CD14-positive monocyte (primary cell): ENCODE measurements around the gene ARHGEF25. TPM values are rescaled to one million over a fixed set of nuclear protein-coding genes. Genes with fewer than 3 reads are reported as not detected.

Source experiments
- DNase-seq, 3 donors: peaks; one replicate each; pipeline ENCODE4 v3.0.0-alpha.2; 2011 to 2022
- H2AFZ ChIP-seq: 2 replicates; pipeline ENCODE4 v1.6.0; 2012; ENCODE audit warnings: mild to moderate bottlenecking, low read depth, low read length, inconsistent platforms; ENCODE audit not compliant: insufficient read depth, poor library complexity, severe bottlenecking
- H3K27ac ChIP-seq, 2 donors: 1 replicate in 1 of 2; 2 replicates in 1 of 2; pipeline ENCODE4 v1.5.1; 2012 to 2013; ENCODE audit warnings: low read length in 2 of 2, control low read depth in 1 of 2, inconsistent platforms in 1 of 2, low read depth in 1 of 2, mild to moderate bottlenecking in 1 of 2
- H3K27me3 ChIP-seq, 2 donors: one replicate each; pipeline versions ENCODE4 v1.6.0 to v1.6.1; 2011 to 2013; ENCODE audit warnings: low read length in 2 of 2; ENCODE audit not compliant: control insufficient read depth in 2 of 2, insufficient read depth in 2 of 2
- H3K36me3 ChIP-seq, 2 donors: replicated peaks in 1 of 2; 1 replicate in 1 of 2; 2 replicates in 1 of 2; pipeline versions ENCODE4 v1.5.1 to v1.6.1; 2012 to 2013; ENCODE audit warnings: low read length in 2 of 2, control low read depth in 1 of 2, inconsistent platforms in 1 of 2, mild to moderate bottlenecking in 1 of 2; ENCODE audit not compliant: insufficient read depth in 2 of 2, control insufficient read depth in 1 of 2
- H3K4me1 ChIP-seq, 2 donors: 1 replicate in 1 of 2; 2 replicates in 1 of 2; pipeline versions ENCODE4 v1.5.1 to v1.6.1; 2012 to 2013; ENCODE audit warnings: low read length in 2 of 2, control low read depth in 1 of 2, inconsistent platforms in 1 of 2, mild to moderate bottlenecking in 1 of 2, moderate library complexity in 1 of 2; ENCODE audit not compliant: insufficient read depth in 2 of 2, control insufficient read depth in 1 of 2
- H3K4me2 ChIP-seq: replicated peaks from 2 replicates; pipeline ENCODE3; 2012; ENCODE audit warnings: low read length, moderate library complexity, mild to moderate bottlenecking; ENCODE audit not compliant: poor library complexity, severe bottlenecking; ENCODE audit errors: extremely low read depth
- H3K4me3 ChIP-seq, 3 experiments: fragments of 200-600 bp in 1 of 3; sonication (generic) in 1 of 3; replicated peaks in 1 of 3; 1 replicate in 2 of 3; 2 replicates in 1 of 3; pipeline ENCODE4 v1.5.1; 2011 to 2013; ENCODE audit warnings: low read length in 3 of 3, mild to moderate bottlenecking in 3 of 3, control low read depth in 2 of 3, low read depth in 2 of 3, inconsistent platforms in 1 of 3, moderate library complexity in 1 of 3
- H3K79me2 ChIP-seq: 2 replicates; pipeline ENCODE4 v1.6.0; 2012; ENCODE audit warnings: mild to moderate bottlenecking, control low read depth, inconsistent platforms, low read length, moderate library complexity; ENCODE audit not compliant: insufficient read depth
- H3K9ac ChIP-seq: 2 replicates; pipeline ENCODE4 v1.6.0; 2017; ENCODE audit warnings: low read length, mild to moderate bottlenecking; ENCODE audit not compliant: insufficient read depth, poor library complexity, severe bottlenecking
- H3K9me3 ChIP-seq, 2 donors: replicated peaks in 1 of 2; 1 replicate in 1 of 2; 2 replicates in 1 of 2; pipeline versions ENCODE4 v1.5.1 to v1.6.1; 2012 to 2013; ENCODE audit warnings: low read length in 2 of 2, control low read depth in 1 of 2; ENCODE audit not compliant: control insufficient read depth in 1 of 2, insufficient read depth in 1 of 2
- H4K20me1 ChIP-seq: 2 replicates; pipeline ENCODE4 v1.6.0; 2012; ENCODE audit warnings: mild to moderate bottlenecking, low read length, control low read depth, moderate library complexity; ENCODE audit not compliant: insufficient read depth
- H3K27ac Mint-ChIP-seq, 7 donors: one replicate each; pipeline ENCODE4 v1.8.0; 2020; ENCODE audit warnings: mild to moderate bottlenecking in 7 of 7, mixed read lengths in 7 of 7, moderate library complexity in 6 of 7, inconsistent platforms in 2 of 7
- H3K27me3 Mint-ChIP-seq, 3 donors: one replicate each; pipeline ENCODE4 v1.8.0; 2021 to 2022; ENCODE audit warnings: low read depth in 3 of 3, mild to moderate bottlenecking in 3 of 3, mixed read lengths in 3 of 3, moderate library complexity in 3 of 3, inconsistent platforms in 1 of 3
- H3K36me3 Mint-ChIP-seq, 2 donors: one replicate each; pipeline ENCODE4 v1.8.0; 2020; ENCODE audit warnings: mixed read lengths in 2 of 2, inconsistent platforms in 1 of 2, mild to moderate bottlenecking in 1 of 2
- H3K4me1 Mint-ChIP-seq: one replicate; pipeline ENCODE4 v1.8.0; 2020; ENCODE audit warnings: mild to moderate bottlenecking, mixed read lengths
- H3K4me3 Mint-ChIP-seq, 2 donors: one replicate each; pipeline ENCODE4 v1.8.0; 2020; ENCODE audit warnings: mild to moderate bottlenecking in 2 of 2, mixed read lengths in 2 of 2, moderate library complexity in 1 of 2
- H3K9me3 Mint-ChIP-seq, 7 donors: one replicate each; pipeline ENCODE4 v1.8.0; 2020 to 2022; ENCODE audit warnings: mixed read lengths in 7 of 7, mild to moderate bottlenecking in 6 of 7, moderate library complexity in 6 of 7, inconsistent platforms in 2 of 7
- WGBS: methylation state at CpG from one replicate; pipeline ENCODE4 v1.1.5; 2013; ENCODE audit warnings: missing lambda C conversion rate; ENCODE audit not compliant: insufficient coverage; 5-methylcytosine and 5-hydroxymethylcytosine counted together
- intact Hi-C, 2 donors: fragments of 100-400 bp; cut with micrococcal nuclease; formaldehyde crosslinking; loops; one replicate each; pipeline versions ENCODE4 v1.15.0 to v1.15.1; 2023
- polyA plus RNA-seq, 3 donors: library from polyadenylated mRNA; depleted of rRNA in 1 of 3; unstranded in 2 of 3; stranded (reverse) in 1 of 3; fragments of 300-500 nt in 2 of 3; fragments of >200 nt in 1 of 3; fragmentation: Illumina TruSeq in 2 of 3; gene quantifications; 1 replicate in 2 of 3; 2 replicates in 1 of 3; pipeline ENCODE4 v1.2.3, GENCODE V29; 2012 to 2021
- TF ChIP-seq, protein P1 (sequence below): fragments of 200-600 bp; IDR thresholded peaks from one replicate; pipeline ENCODE4 v1.8.0; 2022; ENCODE audit warnings: antibody characterized with exemption, mild to moderate bottlenecking

ARHGEF25 gene
- polyA plus RNA-seq, 3 donors = not detected

DNA sequence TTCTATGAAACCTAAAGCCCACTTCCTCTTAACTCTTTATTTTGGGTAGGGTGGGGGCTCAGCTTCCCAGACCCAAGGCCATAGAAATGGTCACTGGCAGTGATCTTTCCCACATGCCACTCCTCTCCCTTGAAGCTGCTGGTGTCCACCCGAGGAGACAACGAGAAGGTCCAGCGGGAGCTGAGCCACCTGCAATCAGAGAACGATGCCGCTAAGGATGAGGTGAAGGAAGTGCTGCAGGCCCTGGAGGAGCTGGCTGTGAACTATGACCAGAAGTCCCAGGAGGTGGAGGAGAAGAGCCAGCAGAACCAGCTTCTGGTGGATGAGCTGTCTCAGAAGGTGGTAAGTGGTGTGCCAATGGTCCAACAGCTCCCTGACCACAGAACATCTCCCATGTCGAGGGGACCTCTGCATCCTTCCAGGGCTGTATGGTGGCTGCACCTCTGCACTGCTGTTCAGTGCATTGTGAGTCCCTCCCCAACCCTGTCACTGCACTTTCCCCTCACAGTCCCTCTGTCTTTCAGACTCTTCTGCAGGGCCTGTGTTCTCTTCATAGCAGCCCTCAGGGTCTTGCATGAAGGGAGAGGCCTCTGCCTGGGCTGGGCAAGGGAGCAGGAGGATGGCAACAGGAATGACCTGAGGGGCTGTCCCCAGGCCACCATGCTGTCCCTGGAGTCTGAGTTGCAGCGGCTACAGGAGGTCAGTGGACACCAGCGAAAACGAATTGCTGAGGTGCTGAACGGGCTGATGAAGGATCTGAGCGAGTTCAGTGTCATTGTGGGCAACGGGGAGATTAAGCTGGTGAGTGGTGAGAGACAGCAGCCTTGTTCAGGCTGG, 39.1 kb upstream of the ARHGEF25 start:
- Histone ChIP-seq H3K9ac (no peak overlapping the region), H3K4me3 (no peak overlapping the region), H3K27me3 (no peaks in the 10 kb centered on the region), H3K36me3 (no peaks in the 10 kb centered on the region), H3K4me2 (no peak overlapping the region), H3K9me3 (no peaks in the 10 kb centered on the region), H3K27ac (no peak overlapping the region), H3K79me2 (no peaks in the 10 kb centered on the region), H3K4me1 (no peaks in the 10 kb centered on the region), H4K20me1 (no peaks in the 10 kb centered on the region), H2AFZ (no peak overlapping the region)
- no peaks in the 10 kb centered on the region for H3K36me3 Mint-ChIP-seq
- H3K4me1 Mint-ChIP-seq = no peaks in the 10 kb centered on the region
- 98% methylated on average over 8 of the region's 12 CpGs for WGBS
- intact Hi-C loops = no loop called here
- no peak overlapping the region for H3K4me3 Mint-ChIP-seq
- TF ChIP-seq, protein P1, sequence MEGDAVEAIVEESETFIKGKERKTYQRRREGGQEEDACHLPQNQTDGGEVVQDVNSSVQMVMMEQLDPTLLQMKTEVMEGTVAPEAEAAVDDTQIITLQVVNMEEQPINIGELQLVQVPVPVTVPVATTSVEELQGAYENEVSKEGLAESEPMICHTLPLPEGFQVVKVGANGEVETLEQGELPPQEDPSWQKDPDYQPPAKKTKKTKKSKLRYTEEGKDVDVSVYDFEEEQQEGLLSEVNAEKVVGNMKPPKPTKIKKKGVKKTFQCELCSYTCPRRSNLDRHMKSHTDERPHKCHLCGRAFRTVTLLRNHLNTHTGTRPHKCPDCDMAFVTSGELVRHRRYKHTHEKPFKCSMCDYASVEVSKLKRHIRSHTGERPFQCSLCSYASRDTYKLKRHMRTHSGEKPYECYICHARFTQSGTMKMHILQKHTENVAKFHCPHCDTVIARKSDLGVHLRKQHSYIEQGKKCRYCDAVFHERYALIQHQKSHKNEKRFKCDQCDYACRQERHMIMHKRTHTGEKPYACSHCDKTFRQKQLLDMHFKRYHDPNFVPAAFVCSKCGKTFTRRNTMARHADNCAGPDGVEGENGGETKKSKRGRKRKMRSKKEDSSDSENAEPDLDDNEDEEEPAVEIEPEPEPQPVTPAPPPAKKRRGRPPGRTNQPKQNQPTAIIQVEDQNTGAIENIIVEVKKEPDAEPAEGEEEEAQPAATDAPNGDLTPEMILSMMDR = no peak
- no peaks in the 10 kb centered on the region for H3K9me3 Mint-ChIP-seq
- no peak overlapping the region for H3K27ac Mint-ChIP-seq
- DNase-seq = no peak
- peaks cover 6 to 15% (median 14%) of the 10 kb centered on the region in 3 donors for H3K27me3 Mint-ChIP-seq

DNA sequence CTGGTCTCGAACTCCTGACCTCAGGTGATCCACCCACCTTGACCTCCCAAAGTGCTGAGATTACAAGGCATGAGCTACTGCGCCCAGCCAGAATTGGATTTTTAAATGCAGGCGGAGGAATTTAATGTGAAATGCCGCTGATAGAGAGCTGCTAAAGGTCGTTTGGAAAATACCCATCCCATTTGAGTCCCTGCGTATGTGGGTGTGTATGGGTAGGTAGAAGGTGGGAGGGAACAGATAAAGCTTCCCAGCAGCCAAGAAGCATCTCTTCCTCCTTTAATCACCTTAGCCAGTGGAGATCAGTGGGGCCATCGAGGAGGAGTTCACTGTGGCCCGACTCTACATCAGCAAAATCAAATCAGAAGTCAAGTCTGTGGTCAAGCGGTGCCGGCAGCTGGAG, 36.4 kb upstream of the ARHGEF25 start:
- Mint-ChIP-seq H3K27me3 (peaks cover 4 to 17% (median 16%) of the 10 kb centered on the region in 3 donors), H3K9me3 (no peaks in the 10 kb centered on the region), H3K36me3 (no peaks in the 10 kb centered on the region), H3K4me3 (no peak overlapping the region), H3K4me1 (no peaks in the 10 kb centered on the region), H3K27ac (no peak overlapping the region)
- Histone ChIP-seq H2AFZ (no peak overlapping the region), H3K4me1 (no peaks in the 10 kb centered on the region), H3K9me3 (no peaks in the 10 kb centered on the region), H3K4me2 (no peak overlapping the region), H3K9ac (no peak overlapping the region), H3K4me3 (no peak overlapping the region), H3K27ac (no peak overlapping the region), H4K20me1 (no peaks in the 10 kb centered on the region), H3K79me2 (no peaks in the 10 kb centered on the region), H3K27me3 (no peaks in the 10 kb centered on the region), H3K36me3 (no peaks in the 10 kb centered on the region)
- TF ChIP-seq, protein P1 = no peak
- WGBS = 96% methylated on average over 5 of the region's 10 CpGs
- intact Hi-C loops = no loop called here
- DNase-seq = no peak
